GM21619 (cell line): ENCODE data around the gene IRS1.
A peak's percentile ranks its signal among the peaks of the same experiment; 100 is the strongest.
"Not testable (repeated sequence)": the region's sequence is repeated elsewhere in the genome, so short reads cannot be mapped to it uniquely, and the experiment has no call there.

Experiments used
- ATAC-seq: cut with Tn5 transposase; IDR thresholded peaks from one replicate; pipeline ENCODE4 v1.9.1; 2021; ENCODE audit not compliant: unreplicated experiment

The IRS1 gene

GRCh38 chr2:226799211-226799975 lies at the start of gene IRS1:
IRS1 (minus strand) TSS chr2:226799820; CDS start chr2:226798738, 1,082 bp downstream.
- peak; percentile 29 for ATAC-seq

GRCh38 chr2:226849349-226849748 lies 49.7 kb upstream of the IRS1 start:
- no peak for ATAC-seq

GRCh38 chr2:226847511-226847910 lies 47.9 kb upstream of the IRS1 start:
- no peak for ATAC-seq

- no peak for ATAC-seq
Measured at GRCh38 chr2:226847090-226847489, 47.5 kb upstream of the IRS1 start.

- ATAC-seq, result peak; percentile 68
Measured at GRCh38 chr2:226845386-226846116, 45.9 kb upstream of the IRS1 start.

- ATAC-seq, result not testable (repeated sequence)
Measured at GRCh38 chr2:226843001-226843400, 43.4 kb upstream of the IRS1 start.

GRCh38 chr2:226839951-226840350 lies 40.3 kb upstream of the IRS1 start:
- ATAC-seq, result no peak

GRCh38 chr2:226839161-226839560 lies 39.5 kb upstream of the IRS1 start:
- ATAC-seq, result no peak

- no peak for ATAC-seq
Measured at GRCh38 chr2:226838722-226839121, 39.1 kb upstream of the IRS1 start.

- ATAC-seq, result no peak
Measured at GRCh38 chr2:226837787-226838603, 38.4 kb upstream of the IRS1 start.

- ATAC-seq, result no peak
Measured at GRCh38 chr2:226837334-226837733, 37.7 kb upstream of the IRS1 start.

- no peak for ATAC-seq
Measured at GRCh38 chr2:226836548-226836885, 36.9 kb upstream of the IRS1 start.

GRCh38 chr2:226835796-226836547 lies 36.4 kb upstream of the IRS1 start, which contains the start of gene RHBDD1:
RHBDD1 (plus strand) TSS chr2:226836054; CDS start chr2:226864694, 28,640 bp downstream.
- peak; percentile 78 for ATAC-seq

- ATAC-seq, result peak; percentile 19
Measured at GRCh38 chr2:226835420-226835795, 35.8 kb upstream of the IRS1 start.

GRCh38 chr2:226834880-226835279 lies 35.3 kb upstream of the IRS1 start:
- ATAC-seq, result not testable (repeated sequence)

- no peak for ATAC-seq
Measured at GRCh38 chr2:226832061-226832460, 32.4 kb upstream of the IRS1 start.

- ATAC-seq, result no peak
Measured at GRCh38 chr2:226831266-226831665, 31.6 kb upstream of the IRS1 start.

GRCh38 chr2:226829721-226830631 lies 30.4 kb upstream of the IRS1 start:
- ATAC-seq, result no peak

GRCh38 chr2:226828191-226828590 lies 28.6 kb upstream of the IRS1 start:
- no peak for ATAC-seq

GRCh38 chr2:226825056-226825455 lies 25.4 kb upstream of the IRS1 start:
- no peak for ATAC-seq
